Activated naive CD4-positive, alpha-beta T cell treated with anti-CD3 and anti-CD28 coated beads, Interleukin-2, amount 10 ng/mL, durations not matched to agents 7 days and 5 days (primary cell): ENCODE measurements around the gene DRGX.

Experiments
- CTCF ChIA-PET: fragments of 350-600 bp; sonication (Branson Sonifier 250); formaldehyde crosslinking; loops from one replicate; lab custom pipeline; 2021; ENCODE audit warnings: antibody characterized with exemption; lab: Charles Lee
- DNase-seq: peaks from one replicate; pipeline ENCODE4 v3.0.0-alpha.2; 2020
- H3K27ac Mint-ChIP-seq: one replicate; pipeline ENCODE4 v1.8.0; 2021; ENCODE audit warnings: mild to moderate bottlenecking, moderate library complexity, mixed read lengths
- H3K27me3 Mint-ChIP-seq: one replicate; pipeline ENCODE4 v1.8.0; 2021; ENCODE audit warnings: mild to moderate bottlenecking, mixed read lengths
- H3K36me3 Mint-ChIP-seq: one replicate; pipeline ENCODE4 v1.8.0; 2021; ENCODE audit warnings: mixed read lengths
- H3K4me1 Mint-ChIP-seq: one replicate; pipeline ENCODE4 v1.8.0; 2021; ENCODE audit warnings: mixed read lengths
- H3K4me3 Mint-ChIP-seq: one replicate; pipeline ENCODE4 v1.8.0; 2021; ENCODE audit warnings: mild to moderate bottlenecking, moderate library complexity, mixed read lengths
- H3K9me3 Mint-ChIP-seq: one replicate; pipeline ENCODE4 v1.8.0; 2021; ENCODE audit warnings: mixed read lengths

DRGX gene

DNA sequence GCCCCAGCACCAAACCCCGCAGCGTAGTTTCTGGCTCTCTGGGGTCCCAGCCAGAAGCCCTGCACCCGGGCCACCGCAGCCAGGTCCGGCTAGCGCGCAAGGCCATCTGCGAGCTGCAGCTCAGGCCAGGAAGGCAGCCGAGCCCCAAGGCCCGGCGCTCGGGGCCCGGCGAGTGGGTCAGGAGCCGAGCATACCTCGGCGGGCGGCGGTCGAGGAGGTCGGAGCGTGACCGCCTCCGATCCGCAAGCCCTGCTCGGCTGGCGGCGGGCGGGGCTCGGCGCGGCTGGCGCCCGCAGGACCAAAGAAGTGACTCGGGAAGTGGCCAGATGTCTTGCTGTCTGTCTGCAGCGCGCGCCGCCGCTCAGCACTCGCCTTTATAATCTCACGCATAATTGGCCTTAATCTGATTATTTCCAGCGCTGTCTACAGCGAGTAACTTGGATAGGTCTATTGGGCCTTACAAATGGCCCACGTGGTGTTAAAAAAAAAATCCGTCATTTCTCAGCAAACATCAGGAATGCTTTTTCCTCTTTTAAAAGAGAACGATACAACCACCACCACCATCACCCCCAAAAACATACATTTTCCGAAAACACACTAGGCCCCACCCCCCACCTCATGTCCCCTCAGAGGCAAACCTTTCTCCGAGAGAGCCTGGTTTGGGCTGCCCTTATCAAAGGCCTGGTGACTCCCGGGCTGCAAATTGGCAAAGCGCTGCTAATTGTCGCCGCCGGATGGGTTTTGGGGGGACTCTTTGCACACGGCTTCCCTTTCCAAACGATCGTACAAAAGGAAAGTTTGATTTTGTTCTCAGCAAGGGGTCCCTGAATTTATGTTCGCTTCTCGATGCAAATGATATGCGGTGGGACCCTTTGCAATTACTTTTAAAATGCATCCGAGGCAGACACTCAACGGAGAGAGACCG is at the start of gene DRGX:
Gene DRGX, minus strand, starts transcription at position 349 of the 925 bp plus-strand sequence. CDS start 649 bp downstream, outside the sequence.
- DNase-seq: no peak
- H3K9me3 Mint-ChIP-seq: no peaks in the 10 kb centered on the region
- CTCF ChIA-PET: no interaction called here
- peaks cover 84% of the 10 kb centered on the region for H3K27me3 Mint-ChIP-seq
- peaks cover 10% of the 10 kb centered on the region for H3K4me1 Mint-ChIP-seq
- H3K27ac Mint-ChIP-seq: no peak within 1 kb of the TSS
- H3K4me3 Mint-ChIP-seq: no peak within 1 kb of the TSS
- H3K36me3 Mint-ChIP-seq: peaks cover 1% of the 10 kb centered on the region

GRCh38 chr10:49444349-49444748 is 48.5 kb upstream of the DRGX start:
- H3K27ac Mint-ChIP-seq: no peak overlapping the region
- peaks cover 1% of the 10 kb centered on the region for H3K9me3 Mint-ChIP-seq
- no peak for DNase-seq
- no peak overlapping the region for H3K4me3 Mint-ChIP-seq
- H3K27me3 Mint-ChIP-seq: peaks cover 4% of the 10 kb centered on the region
- peaks cover 19% of the 10 kb centered on the region for H3K4me1 Mint-ChIP-seq
- H3K36me3 Mint-ChIP-seq: no peaks in the 10 kb centered on the region
- CTCF ChIA-PET: no interaction called here

GRCh38 chr10:49442863-49443262 is 47.0 kb upstream of the DRGX start:
- Mint-ChIP-seq H3K9me3 (no peaks in the 10 kb centered on the region), H3K4me1 (peaks cover 19% of the 10 kb centered on the region), H3K4me3 (no peak overlapping the region), H3K36me3 (no peaks in the 10 kb centered on the region), H3K27me3 (peaks cover 9% of the 10 kb centered on the region), H3K27ac (no peak overlapping the region)
- DNase-seq: no peak
- CTCF ChIA-PET: no interaction called here

- CTCF ChIA-PET: no interaction called here
- Mint-ChIP-seq H3K27ac (no peak overlapping the region), H3K36me3 (no peaks in the 10 kb centered on the region), H3K9me3 (no peaks in the 10 kb centered on the region), H3K27me3 (peaks cover 9% of the 10 kb centered on the region), H3K4me1 (peaks cover 19% of the 10 kb centered on the region), H3K4me3 (peak overlapping the region; percentile 1)
- DNase-seq: no peak
These were observed 45.9 kb upstream of the DRGX start for GRCh38 chr10:49441488-49442476.

DNA sequence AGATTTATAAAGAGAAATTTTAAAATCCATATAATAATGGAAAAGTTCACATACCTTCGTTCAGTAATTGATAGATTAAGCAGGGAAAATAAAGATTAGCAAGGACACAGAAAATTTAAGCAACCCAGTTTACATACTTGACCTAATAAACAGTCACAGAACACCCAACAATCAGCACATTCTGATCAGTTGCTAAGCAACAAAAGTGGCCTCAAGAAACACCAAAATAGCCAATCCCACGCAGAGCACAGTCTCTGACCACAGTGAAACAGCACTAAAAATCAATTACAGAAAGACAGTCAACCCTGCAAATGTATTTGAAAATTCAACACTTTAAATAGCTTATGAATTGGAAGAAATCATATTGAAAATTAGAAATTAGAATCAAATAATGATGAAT is 39.3 kb upstream of the DRGX start:
- peaks cover 9% of the 10 kb centered on the region for H3K27me3 Mint-ChIP-seq
- CTCF ChIA-PET: no interaction called here
- DNase-seq: no peak
- no peak overlapping the region for H3K4me3 Mint-ChIP-seq
- H3K4me1 Mint-ChIP-seq: no peaks in the 10 kb centered on the region
- H3K9me3 Mint-ChIP-seq: no peaks in the 10 kb centered on the region
- no peak overlapping the region for H3K27ac Mint-ChIP-seq
- no peaks in the 10 kb centered on the region for H3K36me3 Mint-ChIP-seq

GRCh38 chr10:49433069-49433468 is 37.2 kb upstream of the DRGX start:
- H3K9me3 Mint-ChIP-seq: no peaks in the 10 kb centered on the region
- no peak for DNase-seq
- H3K36me3 Mint-ChIP-seq: no peaks in the 10 kb centered on the region
- CTCF ChIA-PET: no interaction called here
- H3K27ac Mint-ChIP-seq: no peak overlapping the region
- H3K4me3 Mint-ChIP-seq: no peak overlapping the region
- peaks cover 4% of the 10 kb centered on the region for H3K27me3 Mint-ChIP-seq
- H3K4me1 Mint-ChIP-seq: no peaks in the 10 kb centered on the region

DNA sequence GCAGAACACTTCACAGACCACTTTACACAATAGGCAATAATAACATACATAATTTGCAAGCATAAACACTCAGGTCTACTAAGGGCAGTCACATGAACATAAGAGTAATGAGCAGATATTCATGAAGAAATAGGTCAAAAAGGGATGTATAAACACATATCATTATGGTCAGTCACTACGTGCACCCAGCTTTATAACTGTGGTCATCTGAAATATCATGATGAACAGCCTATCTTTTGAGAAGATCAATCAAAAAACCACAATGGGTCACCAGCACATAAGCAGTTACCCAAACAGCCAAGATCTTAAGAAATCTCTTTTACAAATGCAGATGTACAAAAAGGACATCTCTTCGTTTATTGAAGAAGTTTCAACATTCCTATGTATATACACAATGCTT is 35.5 kb upstream of the DRGX start:
- no peak for DNase-seq
- no peak overlapping the region for H3K27ac Mint-ChIP-seq
- H3K9me3 Mint-ChIP-seq: no peaks in the 10 kb centered on the region
- H3K4me3 Mint-ChIP-seq: no peak overlapping the region
- peaks cover 4% of the 10 kb centered on the region for H3K27me3 Mint-ChIP-seq
- no peaks in the 10 kb centered on the region for H3K4me1 Mint-ChIP-seq
- H3K36me3 Mint-ChIP-seq: no peaks in the 10 kb centered on the region
- CTCF ChIA-PET: no interaction called here

DNA sequence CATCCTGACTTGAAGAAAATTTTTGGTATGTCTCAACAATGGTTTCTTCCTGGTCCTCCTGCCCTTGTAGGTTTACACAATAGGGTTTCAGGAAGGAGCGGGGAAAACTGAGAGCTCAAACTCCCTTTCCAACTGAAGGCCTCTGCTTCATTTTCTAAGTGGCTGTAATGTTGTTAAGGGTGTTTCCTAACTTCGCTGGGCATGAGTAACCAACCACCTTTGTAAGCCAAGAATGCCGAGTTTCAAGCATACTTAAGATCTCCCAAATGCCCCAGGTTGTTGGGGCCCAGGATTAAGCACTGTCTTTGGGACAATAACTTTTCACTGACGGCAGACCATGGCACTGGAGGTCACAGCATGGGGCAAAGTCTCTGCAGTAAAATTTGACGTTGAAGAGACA is 33.6 kb upstream of the DRGX start:
- H3K9me3 Mint-ChIP-seq: peaks cover 2% of the 10 kb centered on the region
- H3K27ac Mint-ChIP-seq: no peak overlapping the region
- no peaks in the 10 kb centered on the region for H3K36me3 Mint-ChIP-seq
- peaks cover under 1% of the 10 kb centered on the region for H3K27me3 Mint-ChIP-seq
- H3K4me3 Mint-ChIP-seq: no peak overlapping the region
- no peak for DNase-seq
- CTCF ChIA-PET: no interaction called here
- no peaks in the 10 kb centered on the region for H3K4me1 Mint-ChIP-seq

- CTCF ChIA-PET: interaction anchor here (1.2 kb wide), 1 partner anchor 123 kb away, joined by 3 read pairs; no protein-coding TSS in a partner anchor
- DNase-seq: no peak
- no peaks in the 10 kb centered on the region for H3K27me3 Mint-ChIP-seq
- H3K4me1 Mint-ChIP-seq: no peaks in the 10 kb centered on the region
- H3K27ac Mint-ChIP-seq: no peak overlapping the region
- H3K4me3 Mint-ChIP-seq: no peak overlapping the region
- no peaks in the 10 kb centered on the region for H3K36me3 Mint-ChIP-seq
- H3K9me3 Mint-ChIP-seq: peaks cover 5% of the 10 kb centered on the region
These were observed 30.8 kb upstream of the DRGX start for GRCh38 chr10:49426490-49427360.

- no peak overlapping the region for H3K4me3 Mint-ChIP-seq
- H3K27ac Mint-ChIP-seq: no peak overlapping the region
- DNase-seq: no peak
- H3K9me3 Mint-ChIP-seq: peaks cover under 1% of the 10 kb centered on the region
- H3K36me3 Mint-ChIP-seq: no peaks in the 10 kb centered on the region
- CTCF ChIA-PET: no interaction called here
- H3K27me3 Mint-ChIP-seq: peaks cover 7% of the 10 kb centered on the region
- no peaks in the 10 kb centered on the region for H3K4me1 Mint-ChIP-seq
These were observed 23.1 kb upstream of the DRGX start for GRCh38 chr10:49419005-49419404.

DNA sequence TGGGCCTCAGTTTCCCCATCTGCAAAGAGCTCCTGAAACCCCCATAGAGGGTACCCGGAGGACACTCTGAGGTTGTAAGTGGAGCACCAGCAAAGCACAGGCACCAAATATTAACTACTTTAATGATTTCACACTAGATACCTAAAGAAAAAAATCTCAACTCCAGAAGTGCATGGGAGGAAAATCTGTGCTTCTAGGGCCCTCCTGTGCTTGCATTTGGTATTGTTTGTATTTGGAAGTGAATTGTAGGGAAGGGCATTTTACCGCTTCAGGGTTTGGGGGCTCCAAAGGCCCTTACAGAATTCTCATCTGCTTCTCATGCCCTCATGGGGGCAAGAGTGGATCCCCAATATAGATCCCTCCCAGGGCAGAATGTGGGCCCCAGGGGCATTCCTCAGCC is 22.4 kb upstream of the DRGX start:
- Mint-ChIP-seq H3K27me3 (peaks cover 7% of the 10 kb centered on the region), H3K36me3 (no peaks in the 10 kb centered on the region), H3K27ac (no peak overlapping the region), H3K4me3 (no peak overlapping the region), H3K4me1 (no peaks in the 10 kb centered on the region), H3K9me3 (no peaks in the 10 kb centered on the region)
- no peak for DNase-seq
- CTCF ChIA-PET: no interaction called here

DNA sequence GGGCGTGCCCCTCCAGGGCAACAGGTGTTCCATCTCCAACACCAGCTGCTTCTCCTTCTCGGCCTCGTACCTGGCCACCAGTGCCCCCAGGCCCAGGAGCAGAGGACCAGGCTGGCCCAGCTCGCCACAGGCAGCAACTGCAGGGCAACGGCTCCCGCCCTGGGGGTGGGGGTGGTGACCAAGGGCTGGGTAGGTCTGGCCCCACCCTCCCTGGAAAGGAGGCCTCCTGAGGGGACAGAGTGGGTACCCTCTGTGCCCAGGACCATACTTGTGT is 22.1 kb upstream of the DRGX start:
- no peaks in the 10 kb centered on the region for H3K9me3 Mint-ChIP-seq
- no peaks in the 10 kb centered on the region for H3K36me3 Mint-ChIP-seq
- CTCF ChIA-PET: no interaction called here
- H3K27me3 Mint-ChIP-seq: peaks cover 7% of the 10 kb centered on the region
- H3K4me3 Mint-ChIP-seq: no peak overlapping the region
- H3K27ac Mint-ChIP-seq: no peak overlapping the region
- H3K4me1 Mint-ChIP-seq: no peaks in the 10 kb centered on the region
- no peak for DNase-seq

- no peaks in the 10 kb centered on the region for H3K9me3 Mint-ChIP-seq
- no peaks in the 10 kb centered on the region for H3K4me1 Mint-ChIP-seq
- no peaks in the 10 kb centered on the region for H3K36me3 Mint-ChIP-seq
- no peak overlapping the region for H3K27ac Mint-ChIP-seq
- CTCF ChIA-PET: no interaction called here
- no peak for DNase-seq
- H3K27me3 Mint-ChIP-seq: peaks cover 12% of the 10 kb centered on the region
- H3K4me3 Mint-ChIP-seq: no peak overlapping the region
These were observed 21.6 kb upstream of the DRGX start for GRCh38 chr10:49417311-49418052.
